PC-9 (cell line): ENCODE data around the gene GPSM1. TPM values are rescaled to one million over a fixed set of nuclear protein-coding genes. Genes with fewer than 3 reads are reported as not detected.
A peak's percentile ranks its signal among the peaks of the same experiment; 100 is the strongest.

ENCODE experiments used
- BruUV-seq: library from RNA; stranded (reverse); fragments of 400-500 nt; replicated peaks from 2 replicates; lab custom pipeline; 2021; lab: Mats Ljungman, UMichigan
- CTCF ChIA-PET: fragments of 300-600 bp; sonication (Branson Sonifier 250); formaldehyde crosslinking; loops from one replicate; lab custom pipeline; 2022; ENCODE audit warnings: antibody characterized with exemption; lab: Charles Lee
- POLR2A ChIA-PET: fragments of 300-600 bp; sonication (Branson Sonifier 250); formaldehyde crosslinking; loops from one replicate; lab custom pipeline; 2022; ENCODE audit warnings: antibody characterized with exemption; ENCODE audit not compliant: unreplicated experiment; lab: Charles Lee
- DNase-seq, 2 experiments: peaks; one replicate each; pipeline versions ENCODE4 v3.0.0 to v3.0.0-alpha.2; 2015 to 2022; ENCODE audit warnings: mixed read lengths in 1 of 2
- H2AFZ ChIP-seq: fragments of 200-600 bp; sonication (generic); 2 replicates; pipeline ENCODE4 v1.8.1; 2017; ENCODE audit warnings: antibody characterized with exemption
- H3F3A ChIP-seq: fragments of 200-600 bp; sonication (generic); 2 replicates; pipeline ENCODE4 v1.8.1; 2017; ENCODE audit warnings: antibody characterized with exemption, mild to moderate bottlenecking, low read depth; ENCODE audit not compliant: insufficient read depth
- H3K27ac ChIP-seq: fragments of 200-600 bp; sonication (generic); 2 replicates; pipeline ENCODE4 v1.6.1; 2016; ENCODE audit warnings: mixed run types
- H3K27me3 ChIP-seq: fragments of 200-600 bp; sonication (generic); 2 replicates; pipeline ENCODE4 v1.6.1; 2016; ENCODE audit warnings: low read depth, mixed run types; ENCODE audit not compliant: insufficient read depth
- H3K36me3 ChIP-seq: fragments of 200-600 bp; sonication (generic); 2 replicates; pipeline ENCODE4 v1.6.1; 2016; ENCODE audit warnings: low read depth, mixed run types
- H3K4me1 ChIP-seq: fragments of 200-600 bp; sonication (generic); replicated peaks from 2 replicates; pipeline ENCODE4 v1.6.1; 2016; ENCODE audit warnings: mixed run types; ENCODE audit not compliant: insufficient read depth
- H3K4me2 ChIP-seq: fragments of 200-600 bp; sonication (generic); 2 replicates; pipeline ENCODE4 v1.6.1; 2017; ENCODE audit warnings: mixed run types
- H3K4me3 ChIP-seq: fragments of 200-600 bp; sonication (generic); 2 replicates; pipeline ENCODE4 v1.6.1; 2016; ENCODE audit warnings: mixed run types
- H3K79me2 ChIP-seq: fragments of 200-600 bp; sonication (generic); 2 replicates; pipeline ENCODE4 v1.6.1; 2017; ENCODE audit warnings: low read depth, mixed run types
- H3K9me2 ChIP-seq: fragments of 200-600 bp; sonication (generic); 2 replicates; pipeline ENCODE4 v1.8.1; 2017; ENCODE audit warnings: mild to moderate bottlenecking; ENCODE audit not compliant: insufficient read depth
- H3K9me3 ChIP-seq: fragments of 200-600 bp; sonication (generic); 2 replicates; pipeline ENCODE4 v1.8.1; 2016; ENCODE audit warnings: low read depth; ENCODE audit not compliant: insufficient read depth
- H4K20me1 ChIP-seq: fragments of 200-600 bp; sonication (generic); 2 replicates; pipeline ENCODE4 v1.8.1; 2017; ENCODE audit not compliant: insufficient read depth
- EZH2 ChIP-seq: fragments of 200-600 bp; sonication (generic); IDR thresholded peaks from 2 replicates; pipeline ENCODE4 v1.8.0; 2017; ENCODE audit warnings: antibody characterized with exemption, low read depth
- intact Hi-C: fragments of 100-400 bp; cut with micrococcal nuclease; formaldehyde crosslinking; loops from one replicate; pipeline ENCODE4 v1.10.0; 2022; ENCODE audit not compliant: unreplicated experiment
- total RNA-seq: library from RNA; stranded (reverse); gene quantifications from 2 replicates; pipeline ENCODE4 v1.2.3, GENCODE V29; 2021
- TF ChIP-seq, protein P1 (sequence below): fragments of 200-600 bp; sonication (generic); conservative IDR thresholded peaks from 2 replicates; pipeline ENCODE4 v1.6.1; 2017; ENCODE audit warnings: mixed run types, antibody characterized with exemption, mild to moderate bottlenecking, moderate library complexity

GPSM1 gene
- total RNA-seq, 1 experiment from 2014 or later = 5.5 TPM

DNA sequence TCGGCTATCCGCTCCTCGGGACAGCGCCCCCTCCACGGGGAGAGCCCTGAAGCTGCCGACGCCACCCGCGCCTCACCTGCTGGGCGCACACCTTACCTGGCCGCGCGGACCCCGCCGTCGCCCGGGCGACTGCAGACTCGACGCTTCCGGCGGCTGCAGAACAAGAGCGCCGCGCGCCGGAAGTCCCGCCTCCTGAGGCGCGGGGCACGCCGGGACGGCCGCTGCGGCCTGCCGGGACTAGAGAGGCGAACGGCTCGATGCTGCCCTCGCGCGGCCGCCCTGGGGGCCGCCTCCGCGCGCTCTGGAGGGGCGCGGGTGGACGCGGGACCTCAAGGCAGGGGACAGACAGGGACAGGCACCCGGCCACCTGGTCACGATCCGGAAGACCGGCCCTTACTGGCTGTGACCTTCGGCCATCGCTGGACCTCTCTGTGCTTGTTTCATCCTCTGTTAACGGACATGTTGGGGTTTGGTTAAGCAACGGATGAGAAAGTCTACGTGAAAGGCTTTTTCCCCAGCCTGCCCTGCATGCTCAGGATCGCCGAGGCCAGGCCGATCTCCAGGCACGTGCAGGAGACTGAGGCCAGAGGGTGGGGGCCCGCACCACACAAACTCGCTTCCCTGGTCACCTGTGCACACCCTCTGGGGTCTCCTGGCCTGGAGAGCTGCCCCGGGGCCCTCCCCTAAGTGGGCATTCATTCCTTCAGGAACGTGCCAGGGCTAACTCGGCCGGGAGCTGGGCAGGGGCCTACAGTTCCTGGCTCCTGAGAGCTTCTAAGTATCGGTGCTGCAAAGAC is 72.9 kb downstream of the GPSM1 start, which contains the start of gene SNAPC4:
SNAPC4 (minus strand) TSS at position 133 of the 797 bp plus-strand sequence. CDS start 1,742 bp downstream, outside the sequence.
- no peaks in the 10 kb centered on the region for H3K9me2 ChIP-seq
- no peaks in the 10 kb centered on the region for H3K27me3 ChIP-seq
- H4K20me1 ChIP-seq = peaks cover 11% of the 10 kb centered on the region
- intact Hi-C loops = loop anchor here (1.0 to 2.0 kb wide), 4 partner anchors 54 to 231 kb away; no protein-coding TSS in a partner anchor
- H3K4me2 ChIP-seq = peak within 1 kb of the TSS; percentile 97
- H3K27ac ChIP-seq = no peak within 1 kb of the TSS
- peak within 1 kb of the TSS; percentile 77 for H2AFZ ChIP-seq
- peaks cover 13% of the 10 kb centered on the region for H3K4me1 ChIP-seq
- DNase-seq = peak; percentile 76 to 91
- no peaks in the 10 kb centered on the region for H3K9me3 ChIP-seq
- CTCF ChIA-PET = interaction anchor here (0.8 kb wide), 1 partner anchor 55 kb away, joined by 3 read pairs; no protein-coding TSS in a partner anchor
- POLR2A ChIA-PET = interaction anchor here (0.6 kb wide), 1 partner anchor 122 kb away, joined by 3 read pairs; no protein-coding TSS in a partner anchor
- H3K36me3 ChIP-seq = no peaks in the 10 kb centered on the region; the same call in 1 of the 2 replicates
- H3K4me3 ChIP-seq = peak within 1 kb of the TSS; percentile 100
- peaks cover 8% of the 10 kb centered on the region; the same call in 1 of the 2 replicates for H3F3A ChIP-seq
- BruUV-seq = no TSS peak
- H3K79me2 ChIP-seq = peaks cover 23% of the 10 kb centered on the region
- TF ChIP-seq, protein P1, sequence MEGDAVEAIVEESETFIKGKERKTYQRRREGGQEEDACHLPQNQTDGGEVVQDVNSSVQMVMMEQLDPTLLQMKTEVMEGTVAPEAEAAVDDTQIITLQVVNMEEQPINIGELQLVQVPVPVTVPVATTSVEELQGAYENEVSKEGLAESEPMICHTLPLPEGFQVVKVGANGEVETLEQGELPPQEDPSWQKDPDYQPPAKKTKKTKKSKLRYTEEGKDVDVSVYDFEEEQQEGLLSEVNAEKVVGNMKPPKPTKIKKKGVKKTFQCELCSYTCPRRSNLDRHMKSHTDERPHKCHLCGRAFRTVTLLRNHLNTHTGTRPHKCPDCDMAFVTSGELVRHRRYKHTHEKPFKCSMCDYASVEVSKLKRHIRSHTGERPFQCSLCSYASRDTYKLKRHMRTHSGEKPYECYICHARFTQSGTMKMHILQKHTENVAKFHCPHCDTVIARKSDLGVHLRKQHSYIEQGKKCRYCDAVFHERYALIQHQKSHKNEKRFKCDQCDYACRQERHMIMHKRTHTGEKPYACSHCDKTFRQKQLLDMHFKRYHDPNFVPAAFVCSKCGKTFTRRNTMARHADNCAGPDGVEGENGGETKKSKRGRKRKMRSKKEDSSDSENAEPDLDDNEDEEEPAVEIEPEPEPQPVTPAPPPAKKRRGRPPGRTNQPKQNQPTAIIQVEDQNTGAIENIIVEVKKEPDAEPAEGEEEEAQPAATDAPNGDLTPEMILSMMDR = peak; percentile 85
- TF ChIP-seq EZH2 = no peak

DNA sequence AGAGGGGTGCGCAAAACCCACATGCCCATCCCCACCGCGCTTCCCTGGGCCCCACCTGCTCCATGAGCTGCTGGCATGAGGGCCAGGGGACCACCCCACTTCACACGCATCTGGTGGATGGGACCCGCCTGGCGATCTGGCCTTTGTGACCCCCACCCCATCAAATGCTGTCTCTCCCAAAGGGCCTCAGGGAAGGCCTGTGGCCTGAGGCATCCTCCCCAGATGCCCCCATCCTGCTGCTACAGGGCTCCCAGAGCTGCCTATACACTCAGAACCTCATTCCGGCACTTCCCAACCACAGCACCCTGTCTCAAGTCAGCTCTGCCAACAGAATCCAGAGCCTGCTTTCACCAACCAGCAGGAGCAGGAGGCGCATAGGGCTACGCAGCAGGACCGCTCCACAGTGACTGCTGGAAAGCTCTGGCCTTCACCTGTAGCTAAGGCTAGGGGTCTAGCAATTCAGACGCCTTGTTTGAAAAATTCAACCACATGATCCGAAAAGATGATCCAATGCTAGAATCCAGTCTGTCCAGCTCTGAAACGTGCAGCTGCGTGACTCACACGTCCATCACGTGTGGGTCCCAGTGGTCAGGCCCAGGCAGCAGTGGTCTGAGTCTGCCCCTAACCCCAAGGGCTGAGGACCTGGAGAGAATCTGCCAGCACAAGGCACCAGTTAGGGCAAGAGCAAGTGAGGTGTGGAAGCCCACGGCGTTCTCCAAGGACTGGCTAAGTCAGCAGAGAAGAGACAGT is 74.0 kb downstream of the GPSM1 start:
- Histone ChIP-seq H3K4me1 (peaks cover 13% of the 10 kb centered on the region), H3K9me3 (no peaks in the 10 kb centered on the region), H3K27ac (no peak overlapping the region), H2AFZ (no peak overlapping the region), H3K4me3 (no peak overlapping the region), H4K20me1 (peaks cover 11% of the 10 kb centered on the region), H3K36me3 (peaks cover 5% of the 10 kb centered on the region; the same call in 1 of the 2 replicates), H3K27me3 (no peaks in the 10 kb centered on the region), H3K9me2 (no peaks in the 10 kb centered on the region), H3K4me2 (no peak overlapping the region), H3F3A (peaks cover 17% of the 10 kb centered on the region; the same call in 1 of the 2 replicates), H3K79me2 (peaks cover 23% of the 10 kb centered on the region)
- CTCF ChIA-PET = interaction anchor here (0.5 to 1.0 kb wide), 3 partner anchors 56 to 292 kb away, joined by 3 to 5 read pairs (median 3); no protein-coding TSS in a partner anchor
- intact Hi-C loops = loop anchor here (2.0 kb wide), 1 partner anchor 229 kb away; no protein-coding TSS in a partner anchor
- no peak for DNase-seq
- TF ChIP-seq EZH2 = no peak
- TF ChIP-seq, protein P1 = no peak
- POLR2A ChIA-PET = interaction anchor here (0.5 kb wide), 1 partner anchor 29 kb away, joined by 3 read pairs; no protein-coding TSS in a partner anchor
- BruUV-seq = no TSS peak

DNA sequence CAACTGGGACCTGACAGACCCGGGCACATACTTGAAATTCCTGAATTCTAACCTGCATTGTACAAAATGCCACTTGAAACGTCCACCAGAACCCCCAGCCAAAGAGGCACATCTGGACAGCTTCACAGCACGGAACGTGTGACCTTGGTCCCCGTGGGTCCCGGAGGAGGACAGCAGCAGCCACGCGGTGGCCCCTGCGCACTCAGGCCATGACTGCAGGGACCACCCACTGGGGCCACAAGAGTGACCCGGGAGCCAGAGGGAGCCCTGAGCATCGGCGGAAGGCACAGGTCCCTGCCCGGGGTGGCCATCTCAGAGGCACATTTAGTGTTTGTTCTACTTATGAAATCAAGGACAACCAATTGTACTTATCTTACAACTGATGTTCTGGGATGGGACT is 74.7 kb downstream of the GPSM1 start:
- Histone ChIP-seq H3K9me3 (no peaks in the 10 kb centered on the region), H2AFZ (no peak overlapping the region), H3K9me2 (no peaks in the 10 kb centered on the region), H3K27ac (no peak overlapping the region), H3K4me3 (no peak overlapping the region), H4K20me1 (peaks cover 11% of the 10 kb centered on the region), H3K27me3 (no peaks in the 10 kb centered on the region), H3K4me2 (no peak overlapping the region), H3K79me2 (peaks cover 23% of the 10 kb centered on the region), H3K36me3 (peaks cover 9% of the 10 kb centered on the region; the same call in 1 of the 2 replicates), H3F3A (peaks cover 23% of the 10 kb centered on the region; the same call in 1 of the 2 replicates), H3K4me1 (peaks cover 13% of the 10 kb centered on the region)
- intact Hi-C loops = no loop called here
- BruUV-seq = no TSS peak
- CTCF ChIA-PET = interaction anchor here (1.0 kb wide), 1 partner anchor 91 kb away, joined by 5 read pairs; no protein-coding TSS in a partner anchor
- no peak for DNase-seq
- POLR2A ChIA-PET = no interaction called here
- TF ChIP-seq EZH2 = no peak
- TF ChIP-seq, protein P1 = no peak
